HepG2 (cell line): Measurements from ENCODE around the gene NAIF1. TPM values are rescaled to one million over a fixed set of nuclear protein-coding genes. Genes with fewer than 3 reads are reported as not detected.
A peak's percentile ranks its signal among the peaks of the same experiment; 100 is the strongest.

Experiments
- ARNTL ChIP-seq: sonication (generic); formaldehyde crosslinking; IDR thresholded peaks from 2 replicates; pipeline ENCODE4 v1.4.0; 2020; ENCODE audit warnings: mild to moderate bottlenecking, missing genetic modification reagents
- CBX1 ChIP-seq: IDR thresholded peaks from one replicate; pipeline ENCODE4 v1.6.1; 2016; ENCODE audit warnings: antibody characterized with exemption, low read depth
- GPN1 ChIP-seq: sonication (generic); formaldehyde crosslinking; IDR thresholded peaks from 2 replicates; pipeline ENCODE4 v1.5.1; 2020; ENCODE audit warnings: missing genetic modification reagents, borderline replicate concordance
- ZNF260 ChIP-seq: sonication (generic); formaldehyde crosslinking; IDR thresholded peaks from 2 replicates; pipeline ENCODE4 v1.4.0; 2020; ENCODE audit warnings: missing genetic modification reagents, low read depth, mild to moderate bottlenecking, borderline replicate concordance
- ZNF30 ChIP-seq: sonication (generic); formaldehyde crosslinking; IDR thresholded peaks from 2 replicates; pipeline ENCODE4 v1.5.0; 2020; ENCODE audit warnings: mild to moderate bottlenecking, missing genetic modification reagents
- ZNF335 ChIP-seq: sonication (generic); formaldehyde crosslinking; IDR thresholded peaks from 2 replicates; pipeline ENCODE4 v1.4.0; 2020; ENCODE audit warnings: missing genetic modification reagents
- ZNF558 ChIP-seq: sonication (generic); formaldehyde crosslinking; IDR thresholded peaks from 2 replicates; pipeline ENCODE4 v1.9.0; 2022; ENCODE audit warnings: mild to moderate bottlenecking, missing genetic modification reagents, borderline replicate concordance
- ZNF776 ChIP-seq: sonication (generic); formaldehyde crosslinking; IDR thresholded peaks from 2 replicates; pipeline ENCODE4 v1.4.0; 2020; ENCODE audit warnings: mild to moderate bottlenecking, missing genetic modification reagents
- ZNF777 ChIP-seq: sonication (generic); formaldehyde crosslinking; IDR thresholded peaks from 2 replicates; pipeline ENCODE4 v1.4.0; 2020; ENCODE audit warnings: missing genetic modification reagents
- ZNF850 ChIP-seq: sonication (generic); formaldehyde crosslinking; conservative IDR thresholded peaks from 2 replicates; pipeline ENCODE4 v1.9.0; 2021; ENCODE audit warnings: mild to moderate bottlenecking, missing genetic modification reagents
- polyA plus RNA-seq, 8 experiments: library from polyadenylated mRNA; depleted of rRNA in 3 of 8; stranded (reverse) in 7 of 8; unstranded in 1 of 8; fragments of >200 nt; fragmentation: Illumina TruSeq in 4 of 8; extraction: Trizol in 4 of 8; gene quantifications; 2 replicates each; pipeline versions ENCODE4 v1.2.1 to v1.2.3, GENCODE V29; 2011 to 2016; ENCODE audit warnings: low read depth in 4 of 8, missing spikeins in 1 of 8, mixed read lengths in 1 of 8; ENCODE audit not compliant: insufficient read depth in 1 of 8
- total RNA-seq, 5 experiments: library from RNA; depleted of rRNA; stranded (reverse); fragments of >200 nt; fragmentation: Illumina TruSeq; extraction: Trizol; gene quantifications; 2 replicates each; pipeline ENCODE4 v1.2.3, GENCODE V29; 2016; ENCODE audit warnings: low read depth in 1 of 5
- TF ChIP-seq, protein P1 (sequence below): sonication (generic); formaldehyde crosslinking; IDR thresholded peaks from 2 replicates; pipeline ENCODE4 v1.4.0; 2020; ENCODE audit warnings: missing genetic modification reagents
- TF ChIP-seq, protein P2 (sequence below): sonication (generic); formaldehyde crosslinking; IDR thresholded peaks from 2 replicates; pipeline ENCODE4 v1.5.0; 2020; ENCODE audit warnings: mild to moderate bottlenecking, missing genetic modification reagents, moderate library complexity
- TF ChIP-seq, protein P3 (sequence below): sonication (generic); formaldehyde crosslinking; IDR thresholded peaks from 2 replicates; pipeline ENCODE4 v1.8.0; 2022; ENCODE audit warnings: mild to moderate bottlenecking, missing genetic modification reagents
- TF ChIP-seq, protein P4 (sequence below): sonication (generic); formaldehyde crosslinking; IDR thresholded peaks from 2 replicates; pipeline ENCODE4 v1.4.0; 2020; ENCODE audit warnings: missing genetic modification reagents
- TF ChIP-seq, protein P5 (sequence below): sonication (generic); IDR thresholded peaks from 2 replicates; pipeline ENCODE4 v1.6.1; 2016; ENCODE audit warnings: low read depth, borderline replicate concordance
- TF ChIP-seq, protein P6 (sequence below): conservative IDR thresholded peaks from 2 replicates; pipeline ENCODE4 v1.6.1; 2018; ENCODE audit warnings: missing genetic modification reagents
- TF ChIP-seq, protein P7 (sequence below), 2 experiments: sonication (generic) in 1 of 2; formaldehyde crosslinking in 1 of 2; IDR thresholded peaks; 2 replicates each; pipeline versions ENCODE4 v1.4.0 to v1.6.1; 2016 to 2020; ENCODE audit warnings: borderline replicate concordance in 1 of 2, low read depth in 1 of 2, mild to moderate bottlenecking in 1 of 2, missing genetic modification reagents in 1 of 2

Gene NAIF1
- total and polyA plus RNA-seq, 2 of the 13 experiments (the other 11 are each of a cell fraction or from before 2014, with no cell fraction given): 6.0 to 6.9 TPM

DNA sequence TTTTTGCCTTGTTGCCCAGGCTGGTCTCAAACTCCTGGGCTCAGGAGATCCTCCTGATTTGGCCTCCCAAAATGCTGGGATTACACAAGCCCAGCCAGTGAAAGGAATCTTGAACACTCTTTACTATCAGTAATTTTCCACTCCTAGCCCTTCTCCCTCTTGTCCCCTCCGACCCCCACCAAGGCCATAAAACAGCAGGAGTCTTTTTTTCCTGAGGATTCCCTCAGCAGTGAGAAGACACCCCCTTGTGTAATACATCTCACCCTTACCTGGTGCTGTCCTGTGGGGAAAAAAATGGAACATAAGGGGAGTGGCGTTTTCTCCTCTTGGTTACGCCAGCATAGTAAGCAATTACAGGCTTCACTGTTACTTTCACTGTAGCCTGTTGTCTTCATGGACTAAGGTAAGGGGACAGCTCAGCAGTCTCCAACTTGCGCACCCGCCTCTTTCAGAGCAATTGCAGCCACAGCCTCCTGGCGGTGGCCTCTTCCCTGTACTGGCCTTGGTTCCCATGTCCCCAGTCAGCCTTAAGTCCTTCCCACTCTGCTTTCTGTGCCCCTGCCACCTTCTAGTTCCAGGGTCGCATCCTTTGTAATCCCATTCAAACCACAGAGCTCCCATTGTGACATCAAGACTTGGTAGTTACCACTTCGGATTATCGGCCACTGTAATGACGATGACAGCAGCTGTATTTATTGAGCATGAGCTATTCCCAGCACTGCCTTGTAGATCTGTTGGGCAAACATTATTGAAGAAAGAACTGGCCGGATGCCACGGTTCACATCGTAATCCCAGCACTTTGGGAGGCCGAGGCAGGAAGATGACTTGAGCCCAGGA lies 10.0 kb downstream of the NAIF1 start (continued):
- TF ChIP-seq ZNF558 (CRISPR knock-in tag): no peak
- TF ChIP-seq ARNTL (CRISPR knock-in tag): no peak
- TF ChIP-seq, protein P1, sequence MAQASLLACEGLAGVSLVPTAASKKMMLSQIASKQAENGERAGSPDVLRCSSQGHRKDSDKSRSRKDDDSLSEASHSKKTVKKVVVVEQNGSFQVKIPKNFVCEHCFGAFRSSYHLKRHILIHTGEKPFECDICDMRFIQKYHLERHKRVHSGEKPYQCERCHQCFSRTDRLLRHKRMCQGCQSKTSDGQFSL (CRISPR knock-in tag): no peak
- no peak for TF ChIP-seq ZNF777 (CRISPR knock-in tag)
- TF ChIP-seq ZNF260: no peak
- TF ChIP-seq, protein P2, sequence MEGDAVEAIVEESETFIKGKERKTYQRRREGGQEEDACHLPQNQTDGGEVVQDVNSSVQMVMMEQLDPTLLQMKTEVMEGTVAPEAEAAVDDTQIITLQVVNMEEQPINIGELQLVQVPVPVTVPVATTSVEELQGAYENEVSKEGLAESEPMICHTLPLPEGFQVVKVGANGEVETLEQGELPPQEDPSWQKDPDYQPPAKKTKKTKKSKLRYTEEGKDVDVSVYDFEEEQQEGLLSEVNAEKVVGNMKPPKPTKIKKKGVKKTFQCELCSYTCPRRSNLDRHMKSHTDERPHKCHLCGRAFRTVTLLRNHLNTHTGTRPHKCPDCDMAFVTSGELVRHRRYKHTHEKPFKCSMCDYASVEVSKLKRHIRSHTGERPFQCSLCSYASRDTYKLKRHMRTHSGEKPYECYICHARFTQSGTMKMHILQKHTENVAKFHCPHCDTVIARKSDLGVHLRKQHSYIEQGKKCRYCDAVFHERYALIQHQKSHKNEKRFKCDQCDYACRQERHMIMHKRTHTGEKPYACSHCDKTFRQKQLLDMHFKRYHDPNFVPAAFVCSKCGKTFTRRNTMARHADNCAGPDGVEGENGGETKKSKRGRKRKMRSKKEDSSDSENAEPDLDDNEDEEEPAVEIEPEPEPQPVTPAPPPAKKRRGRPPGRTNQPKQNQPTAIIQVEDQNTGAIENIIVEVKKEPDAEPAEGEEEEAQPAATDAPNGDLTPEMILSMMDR (CRISPR knock-in tag): peak; percentile 46
- TF ChIP-seq, protein P3, sequence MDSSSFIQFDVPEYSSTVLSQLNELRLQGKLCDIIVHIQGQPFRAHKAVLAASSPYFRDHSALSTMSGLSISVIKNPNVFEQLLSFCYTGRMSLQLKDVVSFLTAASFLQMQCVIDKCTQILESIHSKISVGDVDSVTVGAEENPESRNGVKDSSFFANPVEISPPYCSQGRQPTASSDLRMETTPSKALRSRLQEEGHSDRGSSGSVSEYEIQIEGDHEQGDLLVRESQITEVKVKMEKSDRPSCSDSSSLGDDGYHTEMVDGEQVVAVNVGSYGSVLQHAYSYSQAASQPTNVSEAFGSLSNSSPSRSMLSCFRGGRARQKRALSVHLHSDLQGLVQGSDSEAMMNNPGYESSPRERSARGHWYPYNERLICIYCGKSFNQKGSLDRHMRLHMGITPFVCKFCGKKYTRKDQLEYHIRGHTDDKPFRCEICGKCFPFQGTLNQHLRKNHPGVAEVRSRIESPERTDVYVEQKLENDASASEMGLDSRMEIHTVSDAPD (CRISPR knock-in tag): no peak
- TF ChIP-seq, protein P4, sequence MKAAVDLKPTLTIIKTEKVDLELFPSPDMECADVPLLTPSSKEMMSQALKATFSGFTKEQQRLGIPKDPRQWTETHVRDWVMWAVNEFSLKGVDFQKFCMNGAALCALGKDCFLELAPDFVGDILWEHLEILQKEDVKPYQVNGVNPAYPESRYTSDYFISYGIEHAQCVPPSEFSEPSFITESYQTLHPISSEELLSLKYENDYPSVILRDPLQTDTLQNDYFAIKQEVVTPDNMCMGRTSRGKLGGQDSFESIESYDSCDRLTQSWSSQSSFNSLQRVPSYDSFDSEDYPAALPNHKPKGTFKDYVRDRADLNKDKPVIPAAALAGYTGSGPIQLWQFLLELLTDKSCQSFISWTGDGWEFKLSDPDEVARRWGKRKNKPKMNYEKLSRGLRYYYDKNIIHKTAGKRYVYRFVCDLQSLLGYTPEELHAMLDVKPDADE (CRISPR knock-in tag): no peak
- TF ChIP-seq CBX1: no peak
- TF ChIP-seq ZNF335 (CRISPR knock-in tag): no peak
- TF ChIP-seq, protein P5, sequence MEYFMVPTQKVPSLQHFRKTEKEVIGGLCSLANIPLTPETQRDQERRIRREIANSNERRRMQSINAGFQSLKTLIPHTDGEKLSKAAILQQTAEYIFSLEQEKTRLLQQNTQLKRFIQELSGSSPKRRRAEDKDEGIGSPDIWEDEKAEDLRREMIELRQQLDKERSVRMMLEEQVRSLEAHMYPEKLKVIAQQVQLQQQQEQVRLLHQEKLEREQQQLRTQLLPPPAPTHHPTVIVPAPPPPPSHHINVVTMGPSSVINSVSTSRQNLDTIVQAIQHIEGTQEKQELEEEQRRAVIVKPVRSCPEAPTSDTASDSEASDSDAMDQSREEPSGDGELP: peak; percentile 89
- TF ChIP-seq, protein P6, sequence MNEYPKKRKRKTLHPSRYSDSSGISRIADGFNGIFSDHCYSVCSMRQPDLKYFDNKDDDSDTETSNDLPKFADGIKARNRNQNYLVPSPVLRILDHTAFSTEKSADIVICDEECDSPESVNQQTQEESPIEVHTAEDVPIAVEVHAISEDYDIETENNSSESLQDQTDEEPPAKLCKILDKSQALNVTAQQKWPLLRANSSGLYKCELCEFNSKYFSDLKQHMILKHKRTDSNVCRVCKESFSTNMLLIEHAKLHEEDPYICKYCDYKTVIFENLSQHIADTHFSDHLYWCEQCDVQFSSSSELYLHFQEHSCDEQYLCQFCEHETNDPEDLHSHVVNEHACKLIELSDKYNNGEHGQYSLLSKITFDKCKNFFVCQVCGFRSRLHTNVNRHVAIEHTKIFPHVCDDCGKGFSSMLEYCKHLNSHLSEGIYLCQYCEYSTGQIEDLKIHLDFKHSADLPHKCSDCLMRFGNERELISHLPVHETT (CRISPR knock-in tag): no peak
- no peak for TF ChIP-seq ZNF30 (CRISPR knock-in tag)
- TF ChIP-seq GPN1 (CRISPR knock-in tag): no peak
- TF ChIP-seq, protein P7, sequence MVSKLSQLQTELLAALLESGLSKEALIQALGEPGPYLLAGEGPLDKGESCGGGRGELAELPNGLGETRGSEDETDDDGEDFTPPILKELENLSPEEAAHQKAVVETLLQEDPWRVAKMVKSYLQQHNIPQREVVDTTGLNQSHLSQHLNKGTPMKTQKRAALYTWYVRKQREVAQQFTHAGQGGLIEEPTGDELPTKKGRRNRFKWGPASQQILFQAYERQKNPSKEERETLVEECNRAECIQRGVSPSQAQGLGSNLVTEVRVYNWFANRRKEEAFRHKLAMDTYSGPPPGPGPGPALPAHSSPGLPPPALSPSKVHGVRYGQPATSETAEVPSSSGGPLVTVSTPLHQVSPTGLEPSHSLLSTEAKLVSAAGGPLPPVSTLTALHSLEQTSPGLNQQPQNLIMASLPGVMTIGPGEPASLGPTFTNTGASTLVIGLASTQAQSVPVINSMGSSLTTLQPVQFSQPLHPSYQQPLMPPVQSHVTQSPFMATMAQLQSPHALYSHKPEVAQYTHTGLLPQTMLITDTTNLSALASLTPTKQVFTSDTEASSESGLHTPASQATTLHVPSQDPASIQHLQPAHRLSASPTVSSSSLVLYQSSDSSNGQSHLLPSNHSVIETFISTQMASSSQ (IDR thresholded peaks at IDR 0.05; ENCODE audit: low read depth): no peak
- TF ChIP-seq, protein P7 (CRISPR knock-in tag; IDR thresholded peaks at IDR 0.05; ENCODE audit: borderline replicate concordance): no peak
- no peak for TF ChIP-seq ZNF850 (CRISPR knock-in tag)
- TF ChIP-seq ZNF776 (CRISPR knock-in tag): no peak
